Left colon (tissue), 2 donors: ENCODE results near the gene DYRK1A. TPM values are rescaled to one million over a fixed set of nuclear protein-coding genes. Genes with fewer than 3 reads are reported as not detected.

Source experiments
- ATAC-seq: fragments of 200-7000 bp; cut with Tn5 transposase; one replicate; pipeline ENCODE4 v1.9.1; 2020; ENCODE audit warnings: mild to moderate bottlenecking, moderate library complexity
- DNase-seq, 2 donors: peaks; one replicate each; pipeline ENCODE4 v3.0.0-alpha.2; 2020
- intact Hi-C, 2 donors: fragments of 100-400 bp; cut with DNase I in 1 of 2; cut with micrococcal nuclease in 1 of 2; formaldehyde crosslinking; loops; one replicate each; pipeline versions ENCODE4 v1.11.2 to v1.14.0; 2022; cut with DNase I, micrococcal nuclease
- total RNA-seq, 2 donors: library from RNA; stranded (reverse); fragmentation: NEBNext Ultra II Directional; extraction: Animal tissue kit (Norgen Biotek cat#: 25700); gene quantifications; one replicate each; pipeline ENCODE4 v1.2.1, GENCODE V29; 2021
- donor health status: DM: no; HTN: no; CAD: no.
- donor health status: DM: yes; HTN: yes; CAD: no.

Gene DYRK1A
- total RNA-seq, 2 donors from 2014 or later = 62.0 to 62.1 TPM

DNA sequence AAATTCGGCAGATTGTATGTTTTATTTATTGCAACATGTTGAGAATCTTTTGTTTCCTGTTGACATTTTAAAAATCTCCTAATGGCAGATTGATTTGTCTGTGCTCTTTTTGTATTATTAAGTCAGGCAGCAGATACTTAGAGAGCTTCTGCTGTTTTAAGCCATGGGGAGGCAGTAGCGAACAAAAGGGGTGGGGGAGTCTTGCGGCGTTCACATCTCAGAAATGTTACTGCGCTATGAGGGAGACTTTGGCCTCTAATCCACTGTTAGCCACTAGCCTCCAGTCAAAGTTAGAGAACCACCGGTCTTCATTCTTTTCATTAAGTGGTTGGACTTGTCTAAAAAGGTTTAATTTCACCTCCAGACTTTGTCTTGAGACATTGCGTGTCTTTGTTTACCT is 93.6 kb downstream of the DYRK1A start:
- intact Hi-C loops = no loop called here
- ATAC-seq = no peak
- no peak for DNase-seq

DNA sequence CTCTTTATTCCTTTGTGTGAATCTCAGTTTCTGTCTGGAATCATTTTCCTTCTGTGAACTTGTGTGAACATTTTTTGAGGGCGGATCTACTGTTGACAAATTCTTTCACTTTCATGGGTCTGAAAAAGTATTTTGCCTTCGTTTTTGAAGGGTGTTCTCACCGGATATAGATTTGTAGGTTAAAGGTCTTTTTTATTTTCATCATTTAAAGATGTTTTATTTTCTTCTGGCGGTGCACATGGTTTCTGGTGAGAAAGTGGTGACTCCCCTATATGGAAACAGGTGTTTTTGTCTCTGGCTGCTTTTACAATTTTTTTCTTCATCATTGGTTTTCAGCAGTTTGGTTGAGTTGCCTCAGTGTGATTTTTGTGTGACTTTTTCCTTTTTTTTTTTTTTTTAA is 94.9 kb downstream of the DYRK1A start:
- DNase-seq (no peak), ATAC-seq (no peak)
- intact Hi-C loops = no loop called here

DNA sequence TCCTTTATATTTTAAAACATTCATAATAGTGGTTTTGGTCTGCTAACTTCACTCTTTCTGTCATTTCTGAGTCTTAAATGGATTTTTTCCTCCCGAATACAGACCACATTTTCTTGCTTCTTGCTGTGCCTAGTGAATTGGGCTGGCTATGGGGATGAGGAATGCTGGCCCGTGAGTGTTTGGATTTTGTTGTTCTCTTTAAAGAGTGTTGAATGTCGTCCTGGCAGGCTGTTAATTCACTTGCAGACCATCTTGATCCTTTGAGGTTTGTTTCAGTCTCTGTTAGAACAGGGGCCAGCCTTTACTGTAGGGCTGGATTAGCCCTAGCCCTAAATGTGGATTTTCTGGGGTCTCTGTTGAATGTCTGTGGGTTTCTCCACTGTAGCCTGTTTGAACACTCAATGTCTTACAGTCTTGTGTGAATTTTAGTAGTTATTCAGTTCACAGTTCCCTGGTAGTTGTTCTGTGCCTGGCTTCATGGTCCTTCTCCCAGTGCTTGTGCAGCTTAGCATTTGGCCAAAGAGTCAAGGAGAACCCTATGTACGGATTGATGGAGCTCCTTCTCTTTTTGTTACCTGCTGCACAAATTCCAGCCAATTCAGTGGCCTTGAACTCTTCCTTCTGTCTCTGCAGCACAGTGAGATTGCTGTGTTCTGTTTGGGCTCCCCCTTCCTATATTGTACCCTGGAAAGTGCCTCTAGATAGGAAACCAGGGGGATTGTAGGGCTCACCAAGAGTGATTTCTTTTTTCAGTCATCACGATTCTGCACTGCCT is 95.7 kb downstream of the DYRK1A start:
- intact Hi-C loops = no loop called here
- DNase-seq (no peak), ATAC-seq (peak; percentile 17)

DNA sequence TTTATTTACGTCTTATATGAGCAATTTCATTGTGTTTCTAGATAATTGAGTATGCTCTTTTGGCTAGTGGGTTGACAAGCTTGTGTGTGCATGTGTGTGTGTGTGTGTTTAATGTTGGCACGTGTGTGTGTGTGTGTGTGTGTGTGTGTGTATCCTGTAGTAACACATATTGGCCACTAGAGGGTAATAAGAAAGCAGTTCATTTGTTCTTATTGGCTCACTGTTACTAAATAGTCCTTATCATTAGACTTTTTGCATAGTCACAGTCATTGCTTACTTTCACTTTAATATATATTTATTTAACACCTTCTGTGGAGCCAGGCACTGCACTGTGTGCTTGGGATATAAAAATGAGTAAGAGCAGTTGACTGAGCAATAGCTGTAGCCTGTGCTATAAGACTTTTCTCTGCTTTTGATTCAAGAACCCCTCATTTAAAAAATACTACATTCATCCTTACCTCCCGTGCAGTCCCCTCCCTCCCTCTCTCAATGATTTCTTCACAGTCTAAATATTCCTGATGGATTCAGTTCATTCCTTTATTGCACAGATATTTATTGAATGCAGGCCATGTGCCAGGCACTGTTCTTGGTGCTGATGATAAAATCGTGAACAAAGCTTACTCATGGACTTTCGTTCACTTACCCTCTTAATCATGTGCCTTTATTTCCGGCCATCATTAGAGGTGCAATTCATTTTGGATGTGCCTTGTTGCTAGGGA is 96.7 kb downstream of the DYRK1A start:
- intact Hi-C loops = no loop called here
- DNase-seq = no peak
- peak; percentile 74 for ATAC-seq

DNA sequence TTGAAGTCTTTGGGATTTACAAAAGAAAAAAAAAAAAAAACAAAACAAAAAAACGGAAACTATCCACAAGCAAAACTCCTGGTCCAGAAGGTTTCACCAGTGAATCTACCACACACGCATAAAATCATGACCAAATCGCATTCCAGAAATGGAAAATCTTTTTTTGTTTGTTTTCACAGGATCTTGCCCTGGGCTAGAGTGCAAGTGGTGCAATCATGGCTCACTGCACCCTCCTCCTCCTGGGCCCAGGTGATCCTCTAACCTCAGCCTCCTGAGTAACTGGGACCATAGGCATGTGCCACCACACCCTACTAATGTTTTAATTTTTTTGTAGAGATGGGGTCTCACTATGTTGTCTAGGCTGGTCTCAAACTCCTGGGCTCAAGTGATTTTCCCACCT is 100.5 kb downstream of the DYRK1A start:
- DNase-seq = no peak
- intact Hi-C loops = no loop called here
- ATAC-seq = no peak

DNA sequence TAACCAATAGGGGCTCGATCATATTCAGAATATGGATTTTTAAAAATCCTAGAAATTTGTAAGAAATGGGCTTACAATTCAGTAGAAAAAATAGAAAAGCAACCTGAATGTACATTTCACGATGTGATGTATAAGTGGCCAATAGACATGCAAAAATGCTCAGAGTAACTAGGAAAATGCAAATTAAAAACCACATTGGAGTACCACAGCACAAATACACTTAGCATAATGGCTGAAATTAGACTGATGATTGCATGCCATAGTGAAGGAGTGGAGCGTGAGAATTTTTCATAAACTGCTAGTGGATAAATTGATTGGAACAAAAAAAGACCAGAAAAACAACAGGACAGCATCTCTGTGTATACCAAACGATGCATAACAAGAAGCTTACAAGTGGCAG is 102.3 kb downstream of the DYRK1A start:
- ATAC-seq = no peak
- intact Hi-C loops = no loop called here
- no peak for DNase-seq

DNA sequence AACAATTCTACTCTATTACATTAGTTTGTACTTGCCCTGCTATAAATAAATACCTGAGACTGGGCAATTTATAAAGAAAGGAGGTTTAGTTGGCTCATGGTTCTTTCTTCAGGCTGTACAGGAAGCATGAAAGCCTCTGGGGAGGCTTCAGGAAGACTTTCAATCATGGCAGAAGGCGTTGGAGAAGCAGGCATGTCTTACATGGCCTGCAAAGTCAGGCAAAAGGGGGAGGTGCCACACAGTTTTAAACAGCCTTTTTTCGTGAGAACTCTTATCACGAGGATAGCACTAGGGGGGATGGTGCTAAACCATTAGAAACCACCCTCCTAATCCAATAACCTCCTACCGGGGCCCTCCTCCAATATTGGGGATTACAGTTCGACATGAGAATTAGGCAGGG is 102.9 kb downstream of the DYRK1A start:
- DNase-seq (no peak), ATAC-seq (no peak)
- intact Hi-C loops = no loop called here

DNA sequence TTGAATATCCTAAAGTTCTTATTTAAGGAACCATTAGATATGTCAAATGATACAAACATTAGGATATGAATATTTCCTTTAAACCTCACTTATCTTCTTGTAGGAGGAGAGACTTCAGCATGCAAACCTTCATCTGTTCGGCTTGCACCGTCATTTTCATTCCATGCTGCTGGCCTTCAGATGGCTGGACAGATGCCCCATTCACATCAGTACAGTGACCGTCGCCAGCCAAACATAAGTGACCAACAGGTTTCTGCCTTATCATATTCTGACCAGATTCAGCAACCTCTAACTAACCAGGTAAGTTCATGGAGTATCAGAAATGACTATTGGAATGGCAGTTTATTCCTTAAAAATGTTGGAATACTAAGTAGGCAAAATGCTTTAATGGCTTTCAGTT is 106.0 kb downstream of the DYRK1A start:
- intact Hi-C loops = no loop called here
- ATAC-seq = no peak
- DNase-seq = no peak

DNA sequence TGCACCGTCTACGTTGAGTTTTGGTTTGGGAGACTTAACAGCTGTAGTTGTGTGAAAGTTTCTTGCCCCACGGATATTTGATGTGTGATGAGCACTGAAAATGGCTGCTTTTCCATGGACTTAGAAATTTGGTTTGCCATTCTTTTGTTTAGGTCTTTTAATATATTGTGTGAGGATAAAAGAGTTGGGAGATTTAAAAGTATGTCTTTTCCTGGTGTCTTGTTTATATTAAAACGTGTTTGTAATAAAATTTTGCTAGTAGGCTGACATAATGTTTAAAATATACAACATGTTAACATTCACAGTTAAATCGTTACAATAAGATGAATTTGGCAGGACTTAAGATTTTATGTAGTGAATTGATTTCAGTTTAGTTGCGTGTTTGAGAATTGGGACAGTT is 106.9 kb downstream of the DYRK1A start:
- intact Hi-C loops = no loop called here
- ATAC-seq (no peak), DNase-seq (no peak)

DNA sequence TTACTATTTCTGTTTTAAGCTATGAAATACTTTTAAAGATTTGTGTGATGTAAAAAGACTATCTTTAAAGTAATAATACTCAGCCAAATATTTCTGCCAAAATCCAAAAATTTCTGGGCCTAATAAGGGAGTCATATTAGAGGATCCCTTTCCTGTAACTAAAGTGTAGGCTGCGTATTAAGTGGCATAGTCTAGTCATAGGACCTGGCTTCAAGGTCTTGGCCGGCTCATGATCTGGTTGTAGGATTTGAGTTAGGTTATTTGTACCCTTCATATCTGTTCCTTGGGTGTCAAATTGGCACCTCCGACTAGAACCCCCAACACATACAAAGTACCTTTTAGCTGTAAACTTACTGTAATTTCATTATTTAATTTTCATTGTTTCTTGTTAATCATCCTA is 107.8 kb downstream of the DYRK1A start:
- DNase-seq (no peak), ATAC-seq (no peak)
- intact Hi-C loops = no loop called here

DNA sequence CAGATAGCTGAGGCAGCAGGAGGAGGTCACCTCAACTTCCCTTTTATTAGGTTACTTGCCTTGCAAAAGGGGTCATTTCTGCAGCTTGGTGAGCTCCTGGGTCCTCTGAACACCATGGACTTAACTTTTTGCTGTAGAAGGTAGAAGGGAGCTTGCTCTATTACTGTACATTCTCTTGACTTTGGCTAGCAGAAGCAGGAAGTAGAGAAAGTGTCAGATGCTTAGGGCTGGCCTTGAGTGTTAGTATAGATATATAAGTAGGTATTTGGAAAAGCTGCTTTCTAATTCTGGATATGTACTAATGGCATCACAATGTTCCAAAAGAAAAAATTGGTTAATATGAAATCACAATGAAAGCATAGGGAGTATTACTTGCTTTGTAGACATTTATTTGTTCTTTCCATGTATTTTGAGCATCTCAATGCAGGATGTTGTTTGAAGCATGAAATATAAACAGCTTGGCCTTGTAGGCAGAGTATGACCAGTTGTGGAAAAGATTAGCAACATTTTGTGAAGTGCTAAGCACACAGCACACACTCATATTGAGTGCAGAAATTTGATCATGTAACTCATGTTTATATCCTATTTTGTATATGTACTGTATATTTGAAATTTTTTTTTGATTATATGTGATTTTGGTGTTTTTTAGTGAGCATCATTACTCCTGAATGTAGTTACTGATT is 108.8 kb downstream of the DYRK1A start:
- peak; percentile 50 for ATAC-seq
- DNase-seq = no peak
- intact Hi-C loops = no loop called here

DNA sequence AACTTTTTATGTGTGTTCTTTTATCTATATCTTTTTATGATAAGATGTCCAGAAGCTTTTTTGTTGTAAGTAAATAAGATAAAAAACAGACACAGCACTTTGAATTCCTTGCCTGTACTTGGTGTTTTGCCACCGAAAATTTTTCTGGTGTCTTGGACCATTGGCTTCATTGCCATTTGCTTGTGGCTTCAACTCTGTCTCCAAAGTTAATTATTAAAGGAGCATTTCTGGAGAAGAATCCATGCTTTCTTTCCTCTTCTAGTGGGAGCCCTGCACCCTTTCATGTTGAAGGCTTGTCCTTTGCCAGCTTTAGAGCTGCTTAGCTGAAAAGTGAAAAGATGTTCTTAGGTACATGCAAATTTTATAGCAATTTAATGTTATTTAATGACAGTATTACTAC is 112.2 kb downstream of the DYRK1A start:
- intact Hi-C loops = no loop called here

DNA sequence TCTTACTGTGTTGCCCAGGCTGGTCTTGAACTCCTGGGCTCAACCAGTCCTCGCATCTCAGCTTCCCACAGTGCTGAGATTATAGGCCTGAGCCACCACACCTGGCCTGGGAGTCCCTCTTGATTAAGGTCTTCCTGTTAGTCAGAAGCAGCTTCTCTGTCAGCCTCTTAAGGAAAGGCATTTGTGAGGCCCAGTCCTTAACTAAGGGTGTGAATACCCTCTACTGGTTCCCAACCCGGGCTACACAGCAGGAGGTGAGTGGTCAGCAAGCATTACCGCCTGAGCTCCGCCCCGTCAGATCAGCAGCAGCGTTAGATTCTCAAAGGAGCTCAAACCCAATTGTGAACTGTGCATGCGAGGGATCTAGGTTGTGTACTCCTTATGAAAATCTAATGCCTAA is 117.2 kb downstream of the DYRK1A start:
- DNase-seq = no peak
- intact Hi-C loops = no loop called here
- no peak for ATAC-seq

More for the DNA sequence above, 112.2 kb downstream of the DYRK1A start:
- no peak for DNase-seq
- no peak for ATAC-seq

DNA sequence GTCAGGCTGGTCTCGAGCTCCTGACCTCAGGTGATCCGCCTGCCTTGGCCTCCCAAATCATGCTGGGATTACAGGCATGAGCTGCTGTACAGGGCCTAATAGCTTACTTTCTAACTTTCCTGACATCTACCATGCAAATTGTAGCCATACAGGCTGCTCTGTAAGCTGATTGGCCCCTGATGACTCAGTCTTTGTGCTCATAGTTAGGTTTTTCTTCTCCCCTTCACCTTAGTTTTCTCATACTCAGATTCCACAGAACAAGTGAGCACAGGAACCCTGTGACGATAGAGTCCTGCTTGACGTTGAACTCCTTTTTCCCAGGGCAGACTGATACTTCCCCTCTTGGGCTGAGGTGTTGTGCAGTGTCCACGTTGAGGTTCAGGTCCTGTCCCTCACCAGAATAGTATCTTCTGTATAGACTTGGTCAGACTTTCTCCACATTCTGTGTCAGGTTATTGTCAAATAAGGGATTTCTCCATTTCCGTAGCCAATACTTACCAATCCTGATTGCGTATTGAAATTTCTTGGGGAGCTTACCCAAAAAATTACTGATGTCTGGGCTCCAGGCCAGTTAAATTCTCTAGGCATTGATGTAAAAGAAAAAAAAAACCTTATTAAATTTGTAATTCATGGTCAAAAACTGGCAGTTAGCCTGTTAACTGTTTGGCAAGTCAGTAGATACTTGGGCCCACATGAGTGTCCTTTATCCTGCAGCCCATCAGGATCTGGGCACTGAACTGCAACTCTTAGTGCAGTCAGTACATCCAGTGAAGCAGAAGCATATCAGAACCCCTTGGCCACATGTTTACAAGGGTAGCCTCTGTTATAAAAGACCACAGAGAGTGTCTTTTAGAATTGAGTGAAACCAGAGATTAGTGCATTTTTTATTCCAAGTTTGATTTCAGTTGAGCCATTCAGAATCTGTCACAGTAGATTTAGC is 118.2 kb downstream of the DYRK1A start:
- ATAC-seq = no peak
- intact Hi-C loops = no loop called here

DNA sequence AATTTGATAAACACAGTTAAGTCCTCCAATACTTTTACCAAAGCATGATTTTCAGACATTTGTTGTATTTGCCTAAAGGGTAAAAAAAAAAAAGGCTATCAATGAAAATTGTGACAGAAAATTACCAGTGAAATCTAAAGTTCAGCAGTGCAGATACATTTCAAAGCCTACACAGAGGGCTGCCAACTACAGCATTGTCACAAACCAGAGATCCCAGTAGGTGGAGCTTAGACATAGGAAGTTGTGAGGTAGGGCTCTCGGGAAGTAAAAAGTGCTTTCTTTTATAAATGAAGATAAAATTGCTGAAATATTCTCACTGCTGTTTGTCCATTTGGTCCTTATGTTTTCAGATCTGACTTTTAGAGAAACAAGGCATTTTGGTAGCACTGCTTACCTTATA is 123.0 kb downstream of the DYRK1A start:
- DNase-seq (no peak), ATAC-seq (no peak)
- intact Hi-C loops = no loop called here

More for the DNA sequence above, 118.2 kb downstream of the DYRK1A start:
- no peak for DNase-seq

DNA sequence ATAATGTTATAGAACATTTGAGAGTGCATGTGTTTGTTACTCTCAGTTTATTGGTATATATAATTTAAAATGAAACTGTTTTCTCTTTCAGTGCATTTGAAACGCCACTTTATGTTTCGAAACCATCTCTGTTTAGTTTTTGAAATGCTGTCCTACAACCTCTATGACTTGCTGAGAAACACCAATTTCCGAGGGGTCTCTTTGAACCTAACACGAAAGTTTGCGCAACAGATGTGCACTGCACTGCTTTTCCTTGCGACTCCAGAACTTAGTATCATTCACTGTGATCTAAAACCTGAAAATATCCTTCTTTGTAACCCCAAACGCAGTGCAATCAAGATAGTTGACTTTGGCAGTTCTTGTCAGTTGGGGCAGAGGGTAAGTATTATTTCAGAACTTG is 123.5 kb downstream of the DYRK1A start:
- intact Hi-C loops = no loop called here
- DNase-seq (no peak), ATAC-seq (no peak)

DNA sequence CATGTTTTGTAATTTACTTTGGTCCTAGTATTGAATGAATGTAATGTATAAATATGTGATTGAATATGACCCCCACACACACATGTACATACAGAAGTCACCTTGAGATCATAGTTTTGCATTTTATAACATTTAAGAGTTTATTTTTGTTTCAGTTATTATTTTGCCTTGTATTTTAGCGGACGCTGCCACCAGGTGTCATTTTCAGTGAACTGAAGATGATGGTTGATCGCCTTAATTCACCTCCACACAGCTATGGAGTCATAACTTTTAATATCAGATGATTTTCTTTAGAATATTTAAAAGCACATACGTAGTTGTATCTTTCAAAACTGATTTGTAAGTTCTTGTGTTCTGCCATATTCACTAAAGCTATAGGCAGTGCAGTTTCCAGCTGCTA is 130.4 kb downstream of the DYRK1A start:
- no peak for ATAC-seq
- intact Hi-C loops = no loop called here
- no peak for DNase-seq

DNA sequence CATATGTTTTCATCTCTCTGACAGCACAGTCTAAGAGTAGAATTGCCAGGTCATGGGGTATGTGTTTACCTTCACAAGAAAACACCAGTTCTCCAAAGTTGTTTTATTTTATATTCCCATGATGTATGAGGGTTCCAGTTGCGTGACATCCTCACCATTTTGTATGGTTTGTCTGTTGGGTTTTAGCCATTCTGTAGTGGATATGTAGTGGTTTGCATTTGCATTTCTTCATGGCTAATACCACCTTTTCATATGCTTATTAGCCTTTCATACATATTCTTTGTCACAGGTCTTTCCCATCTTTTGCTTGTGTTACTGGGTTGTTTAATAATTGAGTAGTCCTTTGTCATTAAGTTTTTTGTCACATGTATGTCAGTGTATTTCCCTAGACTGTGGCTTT is 132.1 kb downstream of the DYRK1A start:
- DNase-seq (no peak), ATAC-seq (no peak)
- intact Hi-C loops = no loop called here

DNA sequence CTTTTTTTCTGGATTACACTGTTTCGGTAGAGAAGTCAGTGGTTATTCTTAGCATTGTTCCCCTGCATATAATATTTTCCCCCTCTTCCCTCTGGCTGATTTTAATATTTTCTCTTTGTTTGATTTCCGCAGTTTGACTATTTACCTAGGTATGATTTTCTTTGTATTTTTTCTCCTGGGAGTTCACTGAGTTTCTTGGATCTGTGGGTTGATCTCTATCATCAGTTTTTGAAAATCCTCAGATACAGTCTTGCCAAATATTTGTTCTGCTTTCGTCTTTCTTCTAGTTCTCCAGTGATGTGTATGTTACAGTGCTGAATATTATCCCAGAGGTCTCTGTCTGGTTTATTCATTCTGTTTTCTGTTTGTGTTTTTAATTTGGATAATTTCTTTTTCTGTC is 136.4 kb downstream of the DYRK1A start:
- ATAC-seq (no peak), DNase-seq (no peak)
- intact Hi-C loops = no loop called here
